ENCODE measurements around the gene RHOH. TPM values are rescaled to one million over a fixed set of nuclear protein-coding genes. Genes with fewer than 3 reads are reported as not detected.

Gene RHOH
- total and polyA plus RNA-seq, 9 donors: 0.31 to 3.2 (median 0.98) TPM

DNA sequence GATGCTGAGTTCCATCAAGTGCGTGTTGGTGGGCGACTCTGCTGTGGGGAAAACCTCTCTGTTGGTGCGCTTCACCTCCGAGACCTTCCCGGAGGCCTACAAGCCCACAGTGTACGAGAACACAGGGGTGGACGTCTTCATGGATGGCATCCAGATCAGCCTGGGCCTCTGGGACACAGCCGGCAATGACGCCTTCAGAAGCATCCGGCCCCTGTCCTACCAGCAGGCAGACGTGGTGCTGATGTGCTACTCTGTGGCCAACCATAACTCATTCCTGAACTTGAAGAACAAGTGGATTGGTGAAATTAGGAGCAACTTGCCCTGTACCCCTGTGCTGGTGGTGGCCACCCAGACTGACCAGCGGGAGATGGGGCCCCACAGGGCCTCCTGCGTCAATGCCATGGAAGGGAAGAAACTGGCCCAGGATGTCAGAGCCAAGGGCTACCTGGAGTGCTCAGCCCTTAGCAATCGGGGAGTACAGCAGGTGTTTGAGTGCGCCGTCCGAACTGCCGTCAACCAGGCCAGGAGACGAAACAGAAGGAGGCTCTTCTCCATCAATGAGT is 46.6 kb downstream of the RHOH start:
- Histone ChIP-seq H3K4me1 (ENCODE audit: insufficient read depth) (no peaks in the 10 kb centered on the region), H3K27ac (no peak overlapping the region), H3K4me3 (no peak overlapping the region), H3K27me3 (no peaks in the 10 kb centered on the region), H3K9me3 (no peaks in the 10 kb centered on the region), H3K36me3 (no peaks in the 10 kb centered on the region)
- WGBS, 3 donors: 92 to 94% (median 93%) methylated on average over 19 of the region's 19 CpGs
- intact Hi-C loops (cut with DNase I): no loop called here
- TF ChIP-seq, protein P1, sequence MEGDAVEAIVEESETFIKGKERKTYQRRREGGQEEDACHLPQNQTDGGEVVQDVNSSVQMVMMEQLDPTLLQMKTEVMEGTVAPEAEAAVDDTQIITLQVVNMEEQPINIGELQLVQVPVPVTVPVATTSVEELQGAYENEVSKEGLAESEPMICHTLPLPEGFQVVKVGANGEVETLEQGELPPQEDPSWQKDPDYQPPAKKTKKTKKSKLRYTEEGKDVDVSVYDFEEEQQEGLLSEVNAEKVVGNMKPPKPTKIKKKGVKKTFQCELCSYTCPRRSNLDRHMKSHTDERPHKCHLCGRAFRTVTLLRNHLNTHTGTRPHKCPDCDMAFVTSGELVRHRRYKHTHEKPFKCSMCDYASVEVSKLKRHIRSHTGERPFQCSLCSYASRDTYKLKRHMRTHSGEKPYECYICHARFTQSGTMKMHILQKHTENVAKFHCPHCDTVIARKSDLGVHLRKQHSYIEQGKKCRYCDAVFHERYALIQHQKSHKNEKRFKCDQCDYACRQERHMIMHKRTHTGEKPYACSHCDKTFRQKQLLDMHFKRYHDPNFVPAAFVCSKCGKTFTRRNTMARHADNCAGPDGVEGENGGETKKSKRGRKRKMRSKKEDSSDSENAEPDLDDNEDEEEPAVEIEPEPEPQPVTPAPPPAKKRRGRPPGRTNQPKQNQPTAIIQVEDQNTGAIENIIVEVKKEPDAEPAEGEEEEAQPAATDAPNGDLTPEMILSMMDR (IDR thresholded peaks at IDR 0.05): no peak
- TF ChIP-seq EP300 (IDR thresholded peaks at IDR 0.05) (no peak), POLR2A (IDR thresholded peaks at IDR 0.05) (no peak)
- DNase-seq: no peak

DNA sequence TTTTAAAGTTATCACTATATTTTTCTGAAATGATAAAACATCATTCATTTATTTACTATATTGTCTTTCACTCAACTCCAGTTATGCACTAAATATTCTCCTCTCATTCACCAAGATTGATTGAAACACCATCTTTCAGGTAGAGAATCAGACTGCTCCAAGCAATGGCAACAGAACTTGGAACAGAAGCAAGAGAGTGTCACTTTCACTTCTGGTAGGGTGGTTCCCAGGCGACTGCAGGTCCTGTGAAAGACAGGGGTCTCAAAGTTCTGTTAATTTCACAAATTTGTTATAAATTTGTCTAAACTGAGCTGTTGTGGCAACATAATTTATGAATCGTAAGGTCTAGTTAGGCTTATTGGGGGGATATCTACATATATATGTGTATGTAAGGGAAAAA is 47.8 kb downstream of the RHOH start:
- no peak for DNase-seq
- intact Hi-C loops (cut with DNase I): no loop called here
- Histone ChIP-seq H3K36me3 (no peaks in the 10 kb centered on the region), H3K27ac (no peak overlapping the region), H3K9me3 (no peaks in the 10 kb centered on the region), H3K4me3 (no peak overlapping the region), H3K27me3 (no peaks in the 10 kb centered on the region), H3K4me1 (ENCODE audit: insufficient read depth) (no peaks in the 10 kb centered on the region)
- WGBS, 3 donors: 76 to 85% (median 80%) methylated on average over 2 of the region's 2 CpGs
- TF ChIP-seq POLR2A (IDR thresholded peaks at IDR 0.05) (no peak), EP300 (IDR thresholded peaks at IDR 0.05) (no peak)
- TF ChIP-seq, protein P1 (IDR thresholded peaks at IDR 0.05): no peak

DNA sequence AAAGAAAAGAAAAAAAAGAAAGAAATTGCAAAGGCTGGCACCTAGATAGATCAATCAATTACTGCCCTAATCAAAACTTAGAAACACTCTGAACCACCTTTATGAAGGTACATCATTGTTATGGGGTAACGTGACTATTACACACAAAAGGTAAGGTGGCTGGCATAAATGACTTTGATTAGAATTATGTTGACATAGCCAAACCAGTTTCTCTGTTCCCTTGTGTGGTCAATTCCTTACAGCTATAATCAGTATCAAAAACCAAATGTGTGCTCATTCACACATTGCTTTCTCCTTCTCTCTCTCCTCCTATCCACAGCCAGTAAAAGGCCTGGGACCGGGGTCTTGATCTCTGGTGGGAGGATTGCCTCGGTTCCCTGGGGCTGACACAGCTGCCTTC is 48.7 kb downstream of the RHOH start:
- no peak overlapping the region for H3K27ac ChIP-seq
- no peaks in the 10 kb centered on the region for H3K9me3 ChIP-seq
- H3K4me3 ChIP-seq: no peak overlapping the region
- no peaks in the 10 kb centered on the region for H3K36me3 ChIP-seq
- H3K4me1 ChIP-seq (ENCODE audit: insufficient read depth): no peaks in the 10 kb centered on the region
- no peak for TF ChIP-seq POLR2A (IDR thresholded peaks at IDR 0.05)
- 44 to 60% (median 57%) methylated on average over 3 of the region's 3 CpGs for WGBS, 3 donors
- intact Hi-C loops (cut with DNase I): no loop called here
- no peaks in the 10 kb centered on the region for H3K27me3 ChIP-seq
- no peak for DNase-seq

DNA sequence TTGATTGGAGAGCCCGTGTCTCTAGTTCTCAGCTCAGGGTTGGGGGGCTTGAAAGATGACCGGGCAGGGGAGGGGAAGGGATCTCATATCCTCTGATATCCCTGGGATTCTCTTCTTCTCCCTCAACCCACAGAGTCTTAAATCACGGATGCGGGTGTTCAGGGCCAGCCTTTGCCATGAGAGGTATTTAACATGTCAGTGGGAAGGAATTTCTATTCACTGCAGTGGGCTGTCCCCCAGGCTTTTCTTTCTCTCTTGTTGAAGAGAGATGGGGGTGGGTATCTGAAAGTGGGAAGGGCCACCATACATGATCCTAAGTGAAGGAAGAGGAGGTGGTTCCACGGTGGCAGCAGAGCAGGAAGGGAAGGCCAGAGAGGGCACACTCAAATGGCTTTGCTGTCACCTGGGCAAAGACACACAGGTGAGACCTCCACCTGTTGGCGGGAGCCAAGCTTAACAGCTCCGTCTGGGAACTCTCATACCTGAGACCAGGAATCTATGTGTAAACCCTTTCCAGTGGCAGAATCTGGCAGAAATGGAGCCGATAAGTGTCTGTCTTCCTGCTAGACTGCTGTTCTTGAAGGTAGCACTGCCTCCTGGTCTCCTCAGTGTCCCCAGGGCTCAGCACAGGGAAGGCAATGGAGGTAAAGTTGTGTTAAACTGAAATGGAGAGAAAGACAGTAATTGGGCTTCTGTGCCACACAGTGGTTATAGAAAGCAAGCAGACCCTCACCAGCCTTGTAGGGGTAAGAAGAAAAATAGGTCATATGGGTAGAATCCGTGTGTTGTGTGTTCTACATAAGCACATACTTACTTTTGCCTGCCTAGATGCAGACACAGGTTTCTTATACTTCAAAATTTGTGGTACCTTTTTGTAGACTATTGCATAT is 49.4 kb downstream of the RHOH start:
- 54 to 62% (median 61%) methylated on average over 9 of the region's 9 CpGs for WGBS, 3 donors

More for the DNA sequence above, 49.4 kb downstream of the RHOH start:
- no peaks in the 10 kb centered on the region for H3K4me1 ChIP-seq (ENCODE audit: insufficient read depth)
- no peak for DNase-seq
- no peaks in the 10 kb centered on the region for H3K9me3 ChIP-seq
- no peaks in the 10 kb centered on the region for H3K36me3 ChIP-seq
- no peak for TF ChIP-seq EP300 (IDR thresholded peaks at IDR 0.05)
- TF ChIP-seq, protein P1 (IDR thresholded peaks at IDR 0.05): no peak
- TF ChIP-seq POLR2A (IDR thresholded peaks at IDR 0.05): no peak
- no peak overlapping the region for H3K4me3 ChIP-seq
- no peak overlapping the region for H3K27ac ChIP-seq
- intact Hi-C loops (cut with DNase I): no loop called here
- no peaks in the 10 kb centered on the region for H3K27me3 ChIP-seq

Data from ovary (tissue), 9 donors.